IPS-NIHi7 (cell line): Measurements from ENCODE around the gene C16orf82.
"Not testable (repeated sequence)": the region's sequence is repeated elsewhere in the genome, so short reads cannot be mapped to it uniquely, and the experiment has no call there.

Experiments used
- DNase-seq: peaks from one replicate; pipeline ENCODE4 v3.0.0; 2012; ENCODE audit warnings: mixed read lengths; ENCODE audit errors: extremely low spot score

C16orf82 gene

GRCh38 chr16:27066668-27067537 is at the start of gene C16orf82:
TSS of gene C16orf82 (plus strand) at chr16:27066927.
- peak; percentile 34 for DNase-seq

- no peak for DNase-seq
These were observed 46.7 kb upstream of the C16orf82 start for GRCh38 chr16:27020031-27020430.

- no peak for DNase-seq
These were observed 42.7 kb upstream of the C16orf82 start for GRCh38 chr16:27024010-27024409.

GRCh38 chr16:27025581-27025980 is 41.1 kb upstream of the C16orf82 start:
- DNase-seq: no peak

- DNase-seq: no peak
These were observed 38.8 kb upstream of the C16orf82 start for GRCh38 chr16:27027971-27028370.

GRCh38 chr16:27028591-27029110 is 38.1 kb upstream of the C16orf82 start:
- no peak for DNase-seq

- DNase-seq: no peak
These were observed 37.2 kb upstream of the C16orf82 start for GRCh38 chr16:27029525-27029924.

GRCh38 chr16:27033281-27033979 is 33.3 kb upstream of the C16orf82 start:
- no peak for DNase-seq

- no peak for DNase-seq
These were observed 26.0 kb upstream of the C16orf82 start for GRCh38 chr16:27040732-27041131.

- no peak for DNase-seq
These were observed 19.7 kb upstream of the C16orf82 start for GRCh38 chr16:27046958-27047518.

- DNase-seq: no peak
These were observed 18.4 kb upstream of the C16orf82 start for GRCh38 chr16:27048316-27048715.

- no peak for DNase-seq
These were observed 17.6 kb upstream of the C16orf82 start for GRCh38 chr16:27049117-27049516.

GRCh38 chr16:27052007-27052406 is 14.7 kb upstream of the C16orf82 start:
- DNase-seq: no peak

- no peak for DNase-seq
These were observed 12.7 kb upstream of the C16orf82 start for GRCh38 chr16:27053996-27054395.

GRCh38 chr16:27058299-27058698 is 8.4 kb upstream of the C16orf82 start:
- DNase-seq: no peak

GRCh38 chr16:27070776-27071175 is 4.0 kb downstream of the C16orf82 start:
- no peak for DNase-seq

GRCh38 chr16:27073733-27074132 is 7.0 kb downstream of the C16orf82 start:
- DNase-seq: no peak

GRCh38 chr16:27080895-27081294 is 14.2 kb downstream of the C16orf82 start:
- peak; percentile 46 for DNase-seq

- DNase-seq: peak; percentile 60
These were observed 17.1 kb downstream of the C16orf82 start for GRCh38 chr16:27083861-27084261.

GRCh38 chr16:27084307-27085028 is 17.7 kb downstream of the C16orf82 start:
- DNase-seq: no peak

- DNase-seq: peak; percentile 28
These were observed 18.5 kb downstream of the C16orf82 start for GRCh38 chr16:27085182-27085581.

- DNase-seq: not testable (repeated sequence)
These were observed 19.3 kb downstream of the C16orf82 start for GRCh38 chr16:27086031-27086430.
